ENCODE measurements around the gene KIAA1549.

GRCh38 chr7:138944592-138944991 is 36.6 kb downstream of the KIAA1549 start:
- TF ChIP-seq CTCF (IDR thresholded peaks at IDR 0.05; ENCODE audit: low read depth, low read length) (no peak), EZH2phosphoT487 (IDR thresholded peaks at IDR 0.05; ENCODE audit: low read depth) (no peak)

All from OCI-LY3 (cell line).